Fibroblast of lung (primary cell): ENCODE data around the gene STAM.

Experiments used
- EZH2 ChIP-seq: IDR thresholded peaks from 2 replicates; pipeline ENCODE4 v1.5.1; 2012; ENCODE audit warnings: low read length, control low read depth, mild to moderate bottlenecking; ENCODE audit errors: missing control alignments
- TF ChIP-seq, protein P1 (sequence below), 2 donors: IDR thresholded peaks in 1 of 2; conservative IDR thresholded peaks in 1 of 2; 1 replicate in 1 of 2; 2 replicates in 1 of 2; pipeline ENCODE4 v1.5.1; 2011 to 2012; ENCODE audit warnings: low read length in 2 of 2, control low read depth in 1 of 2, inconsistent platforms in 1 of 2, low read depth in 1 of 2, mild to moderate bottlenecking in 1 of 2

DNA sequence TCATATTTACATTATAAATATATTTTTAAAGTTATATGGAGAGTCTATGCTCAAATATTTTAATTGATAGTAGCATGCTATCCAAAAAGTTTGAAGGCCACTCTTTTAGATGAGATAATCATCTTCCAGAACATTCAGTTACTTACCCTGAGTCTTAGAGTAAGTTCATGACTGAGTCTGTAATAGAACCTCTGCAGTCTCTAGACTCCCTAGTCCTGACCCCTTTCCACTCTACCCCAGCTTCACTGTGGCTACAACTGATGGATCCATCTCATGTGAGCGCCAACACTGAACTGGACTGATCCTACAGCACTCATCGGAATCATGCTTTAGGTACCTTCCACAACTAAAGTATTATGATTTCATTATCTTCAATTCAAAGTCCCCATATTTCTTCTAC, 36.9 kb upstream of the STAM start:
- TF ChIP-seq, protein P1, sequence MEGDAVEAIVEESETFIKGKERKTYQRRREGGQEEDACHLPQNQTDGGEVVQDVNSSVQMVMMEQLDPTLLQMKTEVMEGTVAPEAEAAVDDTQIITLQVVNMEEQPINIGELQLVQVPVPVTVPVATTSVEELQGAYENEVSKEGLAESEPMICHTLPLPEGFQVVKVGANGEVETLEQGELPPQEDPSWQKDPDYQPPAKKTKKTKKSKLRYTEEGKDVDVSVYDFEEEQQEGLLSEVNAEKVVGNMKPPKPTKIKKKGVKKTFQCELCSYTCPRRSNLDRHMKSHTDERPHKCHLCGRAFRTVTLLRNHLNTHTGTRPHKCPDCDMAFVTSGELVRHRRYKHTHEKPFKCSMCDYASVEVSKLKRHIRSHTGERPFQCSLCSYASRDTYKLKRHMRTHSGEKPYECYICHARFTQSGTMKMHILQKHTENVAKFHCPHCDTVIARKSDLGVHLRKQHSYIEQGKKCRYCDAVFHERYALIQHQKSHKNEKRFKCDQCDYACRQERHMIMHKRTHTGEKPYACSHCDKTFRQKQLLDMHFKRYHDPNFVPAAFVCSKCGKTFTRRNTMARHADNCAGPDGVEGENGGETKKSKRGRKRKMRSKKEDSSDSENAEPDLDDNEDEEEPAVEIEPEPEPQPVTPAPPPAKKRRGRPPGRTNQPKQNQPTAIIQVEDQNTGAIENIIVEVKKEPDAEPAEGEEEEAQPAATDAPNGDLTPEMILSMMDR (conservative IDR thresholded peaks at IDR 0.05 in 1 of 2, IDR thresholded peaks at IDR 0.05 in 1 of 2; ENCODE audit: low read depth in 1 of 2, low read length in 2 of 2) = no peak
- no peak for TF ChIP-seq EZH2
